GM23338 (cell line): ENCODE results near the gene ROBO1. TPM values are rescaled to one million over a fixed set of nuclear protein-coding genes. Genes with fewer than 3 reads are reported as not detected.

Source experiments
- ATAC-seq: fragments of 200-7000 bp; cut with Tn5 transposase; 3 replicates; pipeline ENCODE4 v1.9.1; 2020
- DNase-seq: peaks from one replicate; pipeline ENCODE4 v3.0.0-alpha.2; 2015; ENCODE audit warnings: low spot score
- H2AFZ ChIP-seq: fragments of 200-600 bp; sonication (generic); 2 replicates; pipeline ENCODE4 v1.8.0; 2016; ENCODE audit warnings: antibody characterized with exemption, mild to moderate bottlenecking, moderate library complexity
- H3F3A ChIP-seq: fragments of 200-600 bp; sonication (generic); replicated peaks from 2 replicates; pipeline ENCODE4 v1.8.0; 2017; ENCODE audit warnings: antibody characterized with exemption, mixed run types, low read depth
- H3K27ac ChIP-seq: fragments of 200-600 bp; sonication (generic); 2 replicates; pipeline ENCODE4 v1.6.1; 2016; ENCODE audit warnings: low read depth
- H3K27me3 ChIP-seq: fragments of 200-600 bp; sonication (generic); 2 replicates; pipeline ENCODE4 v1.8.0; 2016; ENCODE audit warnings: mild to moderate bottlenecking, mixed run types, moderate library complexity; ENCODE audit not compliant: insufficient read depth
- H3K36me3 ChIP-seq: fragments of 200-600 bp; sonication (generic); 2 replicates; pipeline ENCODE4 v1.8.0; 2016; ENCODE audit warnings: mild to moderate bottlenecking; ENCODE audit not compliant: insufficient read depth
- H3K4me1 ChIP-seq: fragments of 200-600 bp; sonication (generic); 2 replicates; pipeline ENCODE4 v1.8.0; 2016; ENCODE audit warnings: mild to moderate bottlenecking, moderate library complexity; ENCODE audit not compliant: insufficient read depth
- H3K4me2 ChIP-seq: fragments of 200-600 bp; sonication (generic); 2 replicates; pipeline ENCODE4 v1.7.1; 2017; ENCODE audit warnings: mixed run types
- H3K4me3 ChIP-seq: fragments of 200-600 bp; sonication (generic); 2 replicates; pipeline ENCODE4 v1.6.1; 2016; ENCODE audit warnings: mixed run types
- H3K79me2 ChIP-seq: fragments of 200-600 bp; sonication (generic); replicated peaks from 2 replicates; pipeline ENCODE4 v1.8.0; 2017; ENCODE audit warnings: mild to moderate bottlenecking; ENCODE audit not compliant: insufficient read depth
- H3K9me2 ChIP-seq: fragments of 200-600 bp; sonication (generic); 2 replicates; pipeline ENCODE4 v1.8.0; 2017; ENCODE audit not compliant: insufficient read depth
- H4K20me1 ChIP-seq: fragments of 200-600 bp; sonication (generic); replicated peaks from 2 replicates; pipeline ENCODE4 v1.8.0; 2017; ENCODE audit warnings: mild to moderate bottlenecking; ENCODE audit not compliant: insufficient read depth
- H3K27ac Mint-ChIP-seq: 2 replicates; pipeline ENCODE4 v1.8.0; 2020; ENCODE audit warnings: inconsistent platforms, mild to moderate bottlenecking, moderate library complexity, mixed read lengths
- H3K27me3 Mint-ChIP-seq: 3 replicates; pipeline ENCODE4 v1.8.0; 2022; ENCODE audit warnings: low read depth, mild to moderate bottlenecking, moderate library complexity, mixed read lengths, inconsistent platforms; ENCODE audit not compliant: insufficient read depth, poor library complexity
- H3K36me3 Mint-ChIP-seq: 3 replicates; pipeline ENCODE4 v1.8.0; 2021; ENCODE audit warnings: low read depth, mild to moderate bottlenecking, inconsistent platforms, moderate library complexity, mixed read lengths
- H3K4me1 Mint-ChIP-seq: 3 replicates; pipeline ENCODE4 v1.8.0; 2020; ENCODE audit warnings: mild to moderate bottlenecking, inconsistent platforms, mixed read lengths
- H3K4me3 Mint-ChIP-seq: 3 replicates; pipeline ENCODE4 v1.8.0; 2021; ENCODE audit warnings: moderate library complexity, mild to moderate bottlenecking, inconsistent platforms, mixed read lengths
- H3K9me3 Mint-ChIP-seq: 3 replicates; pipeline ENCODE4 v1.8.0; 2020; ENCODE audit warnings: moderate library complexity, mild to moderate bottlenecking, inconsistent platforms, mixed read lengths
- CREB1 ChIP-seq: fragments of 250-450 bp; sonication (Bioruptor Pico); IDR thresholded peaks from 2 replicates; pipeline ENCODE4 v1.5.0; 2020; ENCODE audit warnings: low read depth, mild to moderate bottlenecking, moderate library complexity
- CTCF ChIP-seq, 2 experiments: fragments of 200-600 bp in 1 of 2; sonication (generic) in 1 of 2; conservative IDR thresholded peaks; 2 replicates each; pipeline versions ENCODE4 v1.5.1 to v1.6.1; 2016 to 2017; ENCODE audit warnings: antibody characterized with exemption in 2 of 2, low read depth in 2 of 2, mild to moderate bottlenecking in 2 of 2, moderate library complexity in 1 of 2
- EZH2 ChIP-seq: fragments of 200-600 bp; sonication (generic); IDR thresholded peaks from one replicate; pipeline ENCODE4 v1.8.0; 2017; ENCODE audit warnings: antibody characterized with exemption, mild to moderate bottlenecking, low read depth; ENCODE audit not compliant: unreplicated experiment
- EZH2phosphoT487 ChIP-seq: fragments of 200-600 bp; sonication (generic); IDR thresholded peaks from one replicate; pipeline ENCODE4 v1.8.1; 2018; ENCODE audit warnings: antibody characterized with exemption; ENCODE audit not compliant: unreplicated experiment
- JUNB ChIP-seq: IDR thresholded peaks from one replicate; pipeline ENCODE4 v1.6.1; 2016; ENCODE audit warnings: antibody characterized with exemption; ENCODE audit not compliant: unreplicated experiment
- NANOG ChIP-seq: IDR thresholded peaks from 2 replicates; pipeline ENCODE4 v1.6.1; 2016; ENCODE audit warnings: antibody characterized with exemption, borderline replicate concordance
- POLR2AphosphoS5 ChIP-seq: IDR thresholded peaks from 2 replicates; pipeline ENCODE4 v1.6.1; 2016; ENCODE audit warnings: antibody characterized with exemption, low read depth
- STAT1 ChIP-seq: IDR thresholded peaks from one replicate; pipeline ENCODE4 v1.6.1; 2016; ENCODE audit warnings: antibody characterized with exemption; ENCODE audit not compliant: unreplicated experiment
- ZNF114 ChIP-seq: fragments of 250-450 bp; sonication (Bioruptor Pico); IDR thresholded peaks from 2 replicates; pipeline ENCODE4 v1.5.0; 2020; ENCODE audit warnings: mild to moderate bottlenecking, moderate library complexity
- ZNF331 ChIP-seq: fragments of 250-450 bp; sonication (Bioruptor Pico); IDR thresholded peaks from 2 replicates; pipeline ENCODE4 v1.5.0; 2020; ENCODE audit warnings: low read depth, mild to moderate bottlenecking, moderate library complexity
- polyA plus RNA-seq: library from polyadenylated mRNA; unstranded; fragments of >200 nt; fragmentation: Nextera tagmentation; extraction: Ambion mirVana; gene quantifications from 2 replicates; pipeline ENCODE4 v1.2.1, GENCODE V29; 2016
- total RNA-seq: library from RNA; depleted of rRNA; stranded (reverse); fragments of >200 nt; shearing (Covaris generic); gene quantifications from 2 replicates; pipeline ENCODE4 v1.2.3, GENCODE V29; 2014
- TF ChIP-seq, protein P1 (sequence below): IDR thresholded peaks from 2 replicates; pipeline ENCODE4 v1.6.1; 2016; ENCODE audit warnings: antibody characterized with exemption
- TF ChIP-seq, protein P2 (sequence below): fragments of 250-450 bp; sonication (Bioruptor Pico); IDR thresholded peaks from 2 replicates; pipeline ENCODE4 v1.5.0; 2020; ENCODE audit warnings: mild to moderate bottlenecking, moderate library complexity
- TF ChIP-seq, protein P3 (sequence below): IDR thresholded peaks from one replicate; pipeline ENCODE4 v1.6.1; 2018; ENCODE audit warnings: antibody characterized with exemption; ENCODE audit not compliant: unreplicated experiment

The ROBO1 gene
- total and polyA plus RNA-seq, 2 experiments from 2014 or later: 19.2 to 78.3 TPM

- Histone ChIP-seq H4K20me1 (no peaks in the 10 kb centered on the region), H3F3A (no peaks in the 10 kb centered on the region), H3K79me2 (no peaks in the 10 kb centered on the region), H2AFZ (no peak overlapping the region), H3K4me1 (no peaks in the 10 kb centered on the region), H3K27me3 (no peaks in the 10 kb centered on the region), H3K27ac (no peak overlapping the region), H3K36me3 (no peaks in the 10 kb centered on the region), H3K4me3 (no peak overlapping the region), H3K9me2 (no peaks in the 10 kb centered on the region), H3K4me2 (no peak overlapping the region)
- Mint-ChIP-seq H3K36me3 (no peaks in the 10 kb centered on the region), H3K27ac (no peak overlapping the region), H3K4me1 (no peaks in the 10 kb centered on the region; the same call in 2 of the 3 replicates), H3K27me3 (no peaks in the 10 kb centered on the region), H3K9me3 (no peaks in the 10 kb centered on the region), H3K4me3 (no peak overlapping the region)
- TF ChIP-seq EZH2phosphoT487: no peak
- TF ChIP-seq CREB1 (CRISPR knock-in tag): no peak
- no peak for TF ChIP-seq STAT1
- TF ChIP-seq, protein P1, sequence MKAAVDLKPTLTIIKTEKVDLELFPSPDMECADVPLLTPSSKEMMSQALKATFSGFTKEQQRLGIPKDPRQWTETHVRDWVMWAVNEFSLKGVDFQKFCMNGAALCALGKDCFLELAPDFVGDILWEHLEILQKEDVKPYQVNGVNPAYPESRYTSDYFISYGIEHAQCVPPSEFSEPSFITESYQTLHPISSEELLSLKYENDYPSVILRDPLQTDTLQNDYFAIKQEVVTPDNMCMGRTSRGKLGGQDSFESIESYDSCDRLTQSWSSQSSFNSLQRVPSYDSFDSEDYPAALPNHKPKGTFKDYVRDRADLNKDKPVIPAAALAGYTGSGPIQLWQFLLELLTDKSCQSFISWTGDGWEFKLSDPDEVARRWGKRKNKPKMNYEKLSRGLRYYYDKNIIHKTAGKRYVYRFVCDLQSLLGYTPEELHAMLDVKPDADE: no peak
- TF ChIP-seq POLR2AphosphoS5: no peak
- no peak for TF ChIP-seq CTCF (conservative IDR thresholded peaks at IDR 0.05; ENCODE audit: low read depth in 2 of 2)
- no peak for TF ChIP-seq NANOG
- TF ChIP-seq ZNF331 (CRISPR knock-in tag): no peak
- no peak for TF ChIP-seq JUNB
- TF ChIP-seq ZNF114 (CRISPR knock-in tag): no peak
- TF ChIP-seq, protein P2, sequence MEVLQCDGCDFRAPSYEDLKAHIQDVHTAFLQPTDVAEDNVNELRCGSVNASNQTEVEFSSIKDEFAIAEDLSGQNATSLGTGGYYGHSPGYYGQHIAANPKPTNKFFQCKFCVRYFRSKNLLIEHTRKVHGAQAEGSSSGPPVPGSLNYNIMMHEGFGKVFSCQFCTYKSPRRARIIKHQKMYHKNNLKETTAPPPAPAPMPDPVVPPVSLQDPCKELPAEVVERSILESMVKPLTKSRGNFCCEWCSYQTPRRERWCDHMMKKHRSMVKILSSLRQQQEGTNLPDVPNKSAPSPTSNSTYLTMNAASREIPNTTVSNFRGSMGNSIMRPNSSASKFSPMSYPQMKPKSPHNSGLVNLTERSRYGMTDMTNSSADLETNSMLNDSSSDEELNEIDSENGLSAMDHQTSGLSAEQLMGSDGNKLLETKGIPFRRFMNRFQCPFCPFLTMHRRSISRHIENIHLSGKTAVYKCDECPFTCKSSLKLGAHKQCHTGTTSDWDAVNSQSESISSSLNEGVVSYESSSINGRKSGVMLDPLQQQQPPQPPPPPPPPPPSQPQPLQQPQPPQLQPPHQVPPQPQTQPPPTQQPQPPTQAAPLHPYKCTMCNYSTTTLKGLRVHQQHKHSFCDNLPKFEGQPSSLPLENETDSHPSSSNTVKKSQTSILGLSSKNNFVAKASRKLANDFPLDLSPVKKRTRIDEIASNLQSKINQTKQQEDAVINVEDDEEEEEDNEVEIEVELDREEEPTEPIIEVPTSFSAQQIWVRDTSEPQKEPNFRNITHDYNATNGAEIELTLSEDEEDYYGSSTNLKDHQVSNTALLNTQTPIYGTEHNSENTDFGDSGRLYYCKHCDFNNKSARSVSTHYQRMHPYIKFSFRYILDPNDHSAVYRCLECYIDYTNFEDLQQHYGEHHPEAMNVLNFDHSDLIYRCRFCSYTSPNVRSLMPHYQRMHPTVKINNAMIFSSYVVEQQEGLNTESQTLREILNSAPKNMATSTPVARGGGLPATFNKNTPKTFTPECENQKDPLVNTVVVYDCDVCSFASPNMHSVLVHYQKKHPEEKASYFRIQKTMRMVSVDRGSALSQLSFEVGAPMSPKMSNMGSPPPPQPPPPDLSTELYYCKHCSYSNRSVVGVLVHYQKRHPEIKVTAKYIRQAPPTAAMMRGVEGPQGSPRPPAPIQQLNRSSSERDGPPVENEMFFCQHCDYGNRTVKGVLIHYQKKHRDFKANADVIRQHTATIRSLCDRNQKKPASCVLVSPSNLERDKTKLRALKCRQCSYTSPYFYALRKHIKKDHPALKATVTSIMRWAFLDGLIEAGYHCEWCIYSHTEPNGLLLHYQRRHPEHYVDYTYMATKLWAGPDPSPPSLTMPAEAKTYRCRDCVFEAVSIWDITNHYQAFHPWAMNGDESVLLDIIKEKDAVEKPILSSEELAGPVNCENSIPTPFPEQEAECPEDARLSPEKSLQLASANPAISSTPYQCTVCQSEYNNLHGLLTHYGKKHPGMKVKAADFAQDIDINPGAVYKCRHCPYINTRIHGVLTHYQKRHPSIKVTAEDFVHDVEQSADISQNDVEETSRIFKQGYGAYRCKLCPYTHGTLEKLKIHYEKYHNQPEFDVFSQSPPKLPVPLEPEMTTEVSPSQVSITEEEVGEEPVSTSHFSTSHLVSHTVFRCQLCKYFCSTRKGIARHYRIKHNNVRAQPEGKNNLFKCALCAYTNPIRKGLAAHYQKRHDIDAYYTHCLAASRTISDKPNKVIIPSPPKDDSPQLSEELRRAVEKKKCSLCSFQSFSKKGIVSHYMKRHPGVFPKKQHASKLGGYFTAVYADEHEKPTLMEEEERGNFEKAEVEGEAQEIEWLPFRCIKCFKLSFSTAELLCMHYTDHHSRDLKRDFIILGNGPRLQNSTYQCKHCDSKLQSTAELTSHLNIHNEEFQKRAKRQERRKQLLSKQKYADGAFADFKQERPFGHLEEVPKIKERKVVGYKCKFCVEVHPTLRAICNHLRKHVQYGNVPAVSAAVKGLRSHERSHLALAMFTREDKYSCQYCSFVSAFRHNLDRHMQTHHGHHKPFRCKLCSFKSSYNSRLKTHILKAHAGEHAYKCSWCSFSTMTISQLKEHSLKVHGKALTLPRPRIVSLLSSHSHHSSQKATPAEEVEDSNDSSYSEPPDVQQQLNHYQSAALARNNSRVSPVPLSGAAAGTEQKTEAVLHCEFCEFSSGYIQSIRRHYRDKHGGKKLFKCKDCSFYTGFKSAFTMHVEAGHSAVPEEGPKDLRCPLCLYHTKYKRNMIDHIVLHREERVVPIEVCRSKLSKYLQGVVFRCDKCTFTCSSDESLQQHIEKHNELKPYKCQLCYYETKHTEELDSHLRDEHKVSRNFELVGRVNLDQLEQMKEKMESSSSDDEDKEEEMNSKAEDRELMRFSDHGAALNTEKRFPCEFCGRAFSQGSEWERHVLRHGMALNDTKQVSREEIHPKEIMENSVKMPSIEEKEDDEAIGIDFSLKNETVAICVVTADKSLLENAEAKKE: no peak
- no peak for TF ChIP-seq EZH2
- TF ChIP-seq, protein P3, sequence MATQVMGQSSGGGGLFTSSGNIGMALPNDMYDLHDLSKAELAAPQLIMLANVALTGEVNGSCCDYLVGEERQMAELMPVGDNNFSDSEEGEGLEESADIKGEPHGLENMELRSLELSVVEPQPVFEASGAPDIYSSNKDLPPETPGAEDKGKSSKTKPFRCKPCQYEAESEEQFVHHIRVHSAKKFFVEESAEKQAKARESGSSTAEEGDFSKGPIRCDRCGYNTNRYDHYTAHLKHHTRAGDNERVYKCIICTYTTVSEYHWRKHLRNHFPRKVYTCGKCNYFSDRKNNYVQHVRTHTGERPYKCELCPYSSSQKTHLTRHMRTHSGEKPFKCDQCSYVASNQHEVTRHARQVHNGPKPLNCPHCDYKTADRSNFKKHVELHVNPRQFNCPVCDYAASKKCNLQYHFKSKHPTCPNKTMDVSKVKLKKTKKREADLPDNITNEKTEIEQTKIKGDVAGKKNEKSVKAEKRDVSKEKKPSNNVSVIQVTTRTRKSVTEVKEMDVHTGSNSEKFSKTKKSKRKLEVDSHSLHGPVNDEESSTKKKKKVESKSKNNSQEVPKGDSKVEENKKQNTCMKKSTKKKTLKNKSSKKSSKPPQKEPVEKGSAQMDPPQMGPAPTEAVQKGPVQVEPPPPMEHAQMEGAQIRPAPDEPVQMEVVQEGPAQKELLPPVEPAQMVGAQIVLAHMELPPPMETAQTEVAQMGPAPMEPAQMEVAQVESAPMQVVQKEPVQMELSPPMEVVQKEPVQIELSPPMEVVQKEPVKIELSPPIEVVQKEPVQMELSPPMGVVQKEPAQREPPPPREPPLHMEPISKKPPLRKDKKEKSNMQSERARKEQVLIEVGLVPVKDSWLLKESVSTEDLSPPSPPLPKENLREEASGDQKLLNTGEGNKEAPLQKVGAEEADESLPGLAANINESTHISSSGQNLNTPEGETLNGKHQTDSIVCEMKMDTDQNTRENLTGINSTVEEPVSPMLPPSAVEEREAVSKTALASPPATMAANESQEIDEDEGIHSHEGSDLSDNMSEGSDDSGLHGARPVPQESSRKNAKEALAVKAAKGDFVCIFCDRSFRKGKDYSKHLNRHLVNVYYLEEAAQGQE: no peak
- ATAC-seq: no peak
- no peak for DNase-seq
Observed at GRCh38 chr3:79808515-79808914, 40.7 kb upstream of the ROBO1 start.
